ENCODE measurements around the gene SHOC2.
A peak's percentile ranks its signal among the peaks of the same experiment; 100 is the strongest.

Gene SHOC2

GRCh38 chr10:110989016-110989415 is 69.6 kb downstream of the SHOC2 start:
- peak; percentile 43 for DNase-seq

GRCh38 chr10:110992006-110992800 is 72.8 kb downstream of the SHOC2 start:
- DNase-seq: no peak

GRCh38 chr10:110993024-110993693 is 73.8 kb downstream of the SHOC2 start:
- peak; percentile 72 for DNase-seq

- DNase-seq: peak; percentile 39
Measured at GRCh38 chr10:110994406-110995086, 75.1 kb downstream of the SHOC2 start.

- no peak for DNase-seq
Measured at GRCh38 chr10:110995301-110995700, 75.9 kb downstream of the SHOC2 start.

- peak; percentile 60 for DNase-seq
Measured at GRCh38 chr10:110996256-110996655, 76.9 kb downstream of the SHOC2 start.

GRCh38 chr10:111004016-111004415 is 84.6 kb downstream of the SHOC2 start:
- no peak for DNase-seq

GRCh38 chr10:111007486-111007885 is 88.1 kb downstream of the SHOC2 start:
- DNase-seq: no peak

GRCh38 chr10:111015181-111015580 is 95.8 kb downstream of the SHOC2 start:
- no peak for DNase-seq

GRCh38 chr10:111017098-111017497 is 97.7 kb downstream of the SHOC2 start:
- no peak for DNase-seq

- peak; percentile 47 for DNase-seq
Measured at GRCh38 chr10:111018021-111018420, 98.6 kb downstream of the SHOC2 start.

GRCh38 chr10:111023060-111023459 is 103.7 kb downstream of the SHOC2 start:
- no peak for DNase-seq

- no peak for DNase-seq
Measured at GRCh38 chr10:111030042-111030750, 110.8 kb downstream of the SHOC2 start.

GRCh38 chr10:111034598-111035310 is 115.3 kb downstream of the SHOC2 start:
- DNase-seq: peak; percentile 68

- DNase-seq: no peak
Measured at GRCh38 chr10:111035542-111035941, 116.1 kb downstream of the SHOC2 start.

- no peak for DNase-seq
Measured at GRCh38 chr10:111037858-111038257, 118.5 kb downstream of the SHOC2 start.

GRCh38 chr10:111039522-111039921 is 120.1 kb downstream of the SHOC2 start:
- no peak for DNase-seq

GRCh38 chr10:111057006-111057405 is 137.6 kb downstream of the SHOC2 start:
- DNase-seq: no peak
